SK-N-SH treated with all-trans-retinoic acid at 6 μM for 48 hours (cell line): ENCODE data around the gene SVIL.

Source experiments
- ATAC-seq: fragments of 200-7000 bp; cut with Tn5 transposase; 3 replicates; pipeline ENCODE4 v1.9.1; 2020; ENCODE audit warnings: mild to moderate bottlenecking, moderate library complexity
- ARNTL ChIP-seq: fragments of 450-650 bp; formaldehyde crosslinking; IDR thresholded peaks from 2 replicates; pipeline ENCODE4 v1.5.0; 2020; ENCODE audit warnings: low read depth, mild to moderate bottlenecking, moderate library complexity, borderline replicate concordance
- BACH2 ChIP-seq: fragments of 250-450 bp; sonication (Bioruptor Pico); IDR thresholded peaks from 2 replicates; pipeline ENCODE4 v1.9.0; 2021; ENCODE audit warnings: mild to moderate bottlenecking, borderline replicate concordance
- CSRNP3 ChIP-seq: fragments of 250-450 bp; sonication (Bioruptor Pico); IDR thresholded peaks from 2 replicates; pipeline ENCODE4 v1.5.1; 2021; ENCODE audit warnings: mild to moderate bottlenecking, moderate library complexity
- ESRRG ChIP-seq: fragments of 250-450 bp; sonication (Bioruptor Pico); IDR thresholded peaks from 2 replicates; pipeline ENCODE4 v1.6.1; 2021; ENCODE audit warnings: mild to moderate bottlenecking
- GLIS3 ChIP-seq: fragments of 250-450 bp; sonication (Bioruptor Pico); IDR thresholded peaks from 2 replicates; pipeline ENCODE4 v1.5.0; 2020; ENCODE audit warnings: mild to moderate bottlenecking, moderate library complexity
- ISL1 ChIP-seq: fragments of 250-450 bp; sonication (Bioruptor Pico); IDR thresholded peaks from 2 replicates; pipeline ENCODE4 v2.1.2; 2022; ENCODE audit warnings: mild to moderate bottlenecking, moderate library complexity
- PATZ1 ChIP-seq: fragments of 250-450 bp; sonication (Bioruptor Pico); IDR thresholded peaks from 2 replicates; pipeline ENCODE4 v1.8.0; 2020; ENCODE audit warnings: mild to moderate bottlenecking, moderate library complexity, borderline replicate concordance
- PPARA ChIP-seq: fragments of 250-450 bp; sonication (Bioruptor Pico); IDR thresholded peaks from 2 replicates; pipeline ENCODE4 v1.5.0; 2020; ENCODE audit warnings: mild to moderate bottlenecking, borderline replicate concordance
- SNAI2 ChIP-seq: fragments of 250-450 bp; sonication (Bioruptor Pico); IDR thresholded peaks from 2 replicates; pipeline ENCODE4 v1.5.0; 2020; ENCODE audit warnings: mild to moderate bottlenecking, moderate library complexity
- TOX ChIP-seq: fragments of 250-450 bp; sonication (Bioruptor Pico); IDR thresholded peaks from 2 replicates; pipeline ENCODE4 v1.8.0; 2021; ENCODE audit warnings: mild to moderate bottlenecking, moderate library complexity, borderline replicate concordance
- TSHZ2 ChIP-seq: fragments of 250-450 bp; sonication (Bioruptor Pico); IDR thresholded peaks from 2 replicates; pipeline ENCODE4 v1.5.0; 2020; ENCODE audit warnings: mild to moderate bottlenecking, moderate library complexity
- ZC3H10 ChIP-seq: fragments of 250-450 bp; sonication (Bioruptor Pico); IDR thresholded peaks from 2 replicates; pipeline ENCODE4 v1.5.1; 2021; ENCODE audit warnings: mild to moderate bottlenecking, moderate library complexity
- ZFP3 ChIP-seq: fragments of 250-450 bp; sonication (Bioruptor Pico); IDR thresholded peaks from 2 replicates; pipeline ENCODE4 v1.5.0; 2020; ENCODE audit warnings: mild to moderate bottlenecking, moderate library complexity
- ZNF565 ChIP-seq: fragments of 450-650 bp; formaldehyde crosslinking; conservative IDR thresholded peaks from 2 replicates; pipeline ENCODE4 v1.5.0; 2020; ENCODE audit warnings: low read depth, mild to moderate bottlenecking, moderate library complexity
- ZNF70 ChIP-seq: fragments of 450-650 bp; formaldehyde crosslinking; IDR thresholded peaks from 2 replicates; pipeline ENCODE4 v1.5.0; 2020; ENCODE audit warnings: mild to moderate bottlenecking, moderate library complexity
- ZNF8 ChIP-seq: fragments of 450-650 bp; formaldehyde crosslinking; IDR thresholded peaks from 2 replicates; pipeline ENCODE4 v1.5.0; 2020; ENCODE audit warnings: mild to moderate bottlenecking, moderate library complexity
- TF ChIP-seq, protein P1 (sequence below): fragments of 250-450 bp; sonication (Bioruptor Pico); IDR thresholded peaks from 2 replicates; pipeline ENCODE4 v1.8.0; 2021; ENCODE audit warnings: low read depth, mild to moderate bottlenecking, moderate library complexity, borderline replicate concordance
- TF ChIP-seq, protein P2 (sequence below): fragments of 250-450 bp; sonication (Bioruptor Pico); IDR thresholded peaks from 2 replicates; pipeline ENCODE4 v1.5.1; 2020; ENCODE audit warnings: low read depth, mild to moderate bottlenecking, moderate library complexity

Gene SVIL, protein sequence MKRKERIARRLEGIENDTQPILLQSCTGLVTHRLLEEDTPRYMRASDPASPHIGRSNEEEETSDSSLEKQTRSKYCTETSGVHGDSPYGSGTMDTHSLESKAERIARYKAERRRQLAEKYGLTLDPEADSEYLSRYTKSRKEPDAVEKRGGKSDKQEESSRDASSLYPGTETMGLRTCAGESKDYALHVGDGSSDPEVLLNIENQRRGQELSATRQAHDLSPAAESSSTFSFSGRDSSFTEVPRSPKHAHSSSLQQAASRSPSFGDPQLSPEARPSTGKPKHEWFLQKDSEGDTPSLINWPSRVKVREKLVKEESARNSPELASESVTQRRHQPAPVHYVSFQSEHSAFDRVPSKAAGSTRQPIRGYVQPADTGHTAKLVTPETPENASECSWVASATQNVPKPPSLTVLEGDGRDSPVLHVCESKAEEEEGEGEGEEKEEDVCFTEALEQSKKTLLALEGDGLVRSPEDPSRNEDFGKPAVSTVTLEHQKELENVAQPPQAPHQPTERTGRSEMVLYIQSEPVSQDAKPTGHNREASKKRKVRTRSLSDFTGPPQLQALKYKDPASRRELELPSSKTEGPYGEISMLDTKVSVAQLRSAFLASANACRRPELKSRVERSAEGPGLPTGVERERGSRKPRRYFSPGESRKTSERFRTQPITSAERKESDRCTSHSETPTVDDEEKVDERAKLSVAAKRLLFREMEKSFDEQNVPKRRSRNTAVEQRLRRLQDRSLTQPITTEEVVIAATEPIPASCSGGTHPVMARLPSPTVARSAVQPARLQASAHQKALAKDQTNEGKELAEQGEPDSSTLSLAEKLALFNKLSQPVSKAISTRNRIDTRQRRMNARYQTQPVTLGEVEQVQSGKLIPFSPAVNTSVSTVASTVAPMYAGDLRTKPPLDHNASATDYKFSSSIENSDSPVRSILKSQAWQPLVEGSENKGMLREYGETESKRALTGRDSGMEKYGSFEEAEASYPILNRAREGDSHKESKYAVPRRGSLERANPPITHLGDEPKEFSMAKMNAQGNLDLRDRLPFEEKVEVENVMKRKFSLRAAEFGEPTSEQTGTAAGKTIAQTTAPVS (N-terminal part only)

GRCh38 chr10:29634764-29635625 is at the start of gene SVIL:
Gene SVIL (minus strand): TSS chr10:29634971. CDS start chr10:29555058, 79,913 bp downstream.
- TF ChIP-seq GLIS3 (CRISPR knock-in tag), result no peak
- no peak for TF ChIP-seq ISL1 (CRISPR knock-in tag)
- no peak for TF ChIP-seq PPARA
- no peak for TF ChIP-seq ZNF8 (CRISPR knock-in tag)
- no peak for TF ChIP-seq SNAI2 (CRISPR knock-in tag)
- ATAC-seq, result peak; percentile 63

DNA sequence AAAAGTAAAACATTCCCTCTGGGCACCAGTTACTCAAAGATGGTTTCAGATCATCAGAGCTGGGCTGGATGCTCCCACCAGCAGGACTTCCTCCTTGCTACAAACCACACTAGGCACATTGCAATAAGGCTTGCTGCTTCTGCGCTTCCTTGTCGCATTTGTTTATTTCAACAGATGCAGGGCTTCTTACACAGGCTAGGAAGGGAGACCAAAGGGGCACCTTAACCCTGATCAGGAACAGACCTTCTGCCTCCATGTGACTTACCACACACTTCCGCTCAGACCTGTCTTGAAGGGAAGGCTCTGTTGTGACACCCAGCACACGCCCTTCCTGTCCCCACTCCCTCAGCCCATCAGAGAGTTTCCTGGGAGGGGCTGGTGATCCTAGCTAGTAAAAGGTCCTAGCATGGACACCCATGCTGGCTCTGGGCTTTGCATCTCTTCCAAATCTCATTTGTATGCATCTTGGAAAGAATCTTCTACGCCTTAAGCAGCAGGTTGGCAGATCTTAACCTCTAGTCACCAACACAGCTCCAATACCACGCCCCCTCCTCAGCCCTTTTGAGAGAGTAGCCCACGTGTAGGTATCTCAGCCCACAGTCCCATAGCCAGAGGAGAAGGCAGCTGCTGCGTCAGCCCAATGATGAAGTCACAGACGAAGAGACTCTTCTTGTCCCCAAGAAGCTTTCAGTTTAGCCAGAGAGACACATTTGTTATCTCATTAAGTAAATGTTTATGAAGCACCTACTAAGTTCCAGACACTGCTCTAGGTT is 47.1 kb upstream of the SVIL start:
- ATAC-seq, result no peak
- no peak for TF ChIP-seq ZC3H10 (CRISPR knock-in tag)
- TF ChIP-seq ESRRG, result no peak
- TF ChIP-seq ISL1 (CRISPR knock-in tag), result no peak
- TF ChIP-seq, protein P1, sequence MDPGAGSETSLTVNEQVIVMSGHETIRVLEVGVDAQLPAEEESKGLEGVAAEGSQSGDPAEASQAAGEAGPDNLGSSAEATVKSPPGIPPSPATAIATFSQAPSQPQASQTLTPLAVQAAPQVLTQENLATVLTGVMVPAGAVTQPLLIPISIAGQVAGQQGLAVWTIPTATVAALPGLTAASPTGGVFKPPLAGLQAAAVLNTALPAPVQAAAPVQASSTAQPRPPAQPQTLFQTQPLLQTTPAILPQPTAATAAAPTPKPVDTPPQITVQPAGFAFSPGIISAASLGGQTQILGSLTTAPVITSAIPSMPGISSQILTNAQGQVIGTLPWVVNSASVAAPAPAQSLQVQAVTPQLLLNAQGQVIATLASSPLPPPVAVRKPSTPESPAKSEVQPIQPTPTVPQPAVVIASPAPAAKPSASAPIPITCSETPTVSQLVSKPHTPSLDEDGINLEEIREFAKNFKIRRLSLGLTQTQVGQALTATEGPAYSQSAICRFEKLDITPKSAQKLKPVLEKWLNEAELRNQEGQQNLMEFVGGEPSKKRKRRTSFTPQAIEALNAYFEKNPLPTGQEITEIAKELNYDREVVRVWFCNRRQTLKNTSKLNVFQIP (CRISPR knock-in tag), result no peak
- no peak for TF ChIP-seq CSRNP3 (CRISPR knock-in tag)
- no peak for TF ChIP-seq SNAI2 (CRISPR knock-in tag)
- no peak for TF ChIP-seq ZFP3
- TF ChIP-seq TOX (CRISPR knock-in tag), result no peak
- TF ChIP-seq ZNF70 (CRISPR knock-in tag), result no peak
- TF ChIP-seq TSHZ2, result no peak
- no peak for TF ChIP-seq ZNF8 (CRISPR knock-in tag)
- TF ChIP-seq PATZ1 (CRISPR knock-in tag), result no peak

DNA sequence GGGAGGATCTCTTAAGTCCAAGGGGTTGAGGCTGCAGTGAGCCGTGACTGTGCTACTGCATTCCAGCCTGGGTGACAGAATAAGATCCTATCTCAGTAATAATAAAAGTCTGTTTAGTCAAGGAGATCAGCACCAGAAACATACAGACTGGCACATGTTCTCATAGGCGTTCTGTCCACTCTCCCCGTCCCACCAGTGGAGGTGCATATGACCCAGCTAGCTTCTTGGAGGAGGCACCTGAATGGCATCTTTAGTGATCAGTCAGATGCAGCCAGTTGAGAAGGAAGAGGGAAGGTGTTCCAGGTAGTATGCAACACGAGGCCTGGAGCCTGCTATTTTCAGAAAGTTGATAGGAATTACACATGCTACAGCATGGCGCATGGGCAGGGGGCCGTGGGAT is 45.3 kb upstream of the SVIL start:
- no peak for ATAC-seq
- TF ChIP-seq ZFP3 (no peak), ZNF565 (CRISPR knock-in tag) (no peak), ZNF8 (CRISPR knock-in tag) (no peak), ARNTL (CRISPR knock-in tag) (no peak), ZNF70 (CRISPR knock-in tag) (no peak), TSHZ2 (no peak), ESRRG (no peak), GLIS3 (CRISPR knock-in tag) (no peak), SNAI2 (CRISPR knock-in tag) (no peak), ZC3H10 (CRISPR knock-in tag) (no peak), BACH2 (CRISPR knock-in tag) (no peak)
- TF ChIP-seq, protein P2, sequence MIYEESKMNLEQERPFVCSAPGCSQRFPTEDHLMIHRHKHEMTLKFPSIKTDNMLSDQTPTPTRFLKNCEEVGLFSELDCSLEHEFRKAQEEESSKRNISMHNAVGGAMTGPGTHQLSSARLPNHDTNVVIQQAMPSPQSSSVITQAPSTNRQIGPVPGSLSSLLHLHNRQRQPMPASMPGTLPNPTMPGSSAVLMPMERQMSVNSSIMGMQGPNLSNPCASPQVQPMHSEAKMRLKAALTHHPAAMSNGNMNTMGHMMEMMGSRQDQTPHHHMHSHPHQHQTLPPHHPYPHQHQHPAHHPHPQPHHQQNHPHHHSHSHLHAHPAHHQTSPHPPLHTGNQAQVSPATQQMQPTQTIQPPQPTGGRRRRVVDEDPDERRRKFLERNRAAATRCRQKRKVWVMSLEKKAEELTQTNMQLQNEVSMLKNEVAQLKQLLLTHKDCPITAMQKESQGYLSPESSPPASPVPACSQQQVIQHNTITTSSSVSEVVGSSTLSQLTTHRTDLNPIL (CRISPR knock-in tag), result no peak
